GM21723 (cell line): ENCODE results near the gene GATA5.

Experiments used
- ATAC-seq: cut with Tn5 transposase; IDR thresholded peaks from one replicate; pipeline ENCODE4 v1.9.1; 2021; ENCODE audit warnings: mild to moderate bottlenecking, moderate library complexity; ENCODE audit not compliant: unreplicated experiment

GATA5 gene, protein sequence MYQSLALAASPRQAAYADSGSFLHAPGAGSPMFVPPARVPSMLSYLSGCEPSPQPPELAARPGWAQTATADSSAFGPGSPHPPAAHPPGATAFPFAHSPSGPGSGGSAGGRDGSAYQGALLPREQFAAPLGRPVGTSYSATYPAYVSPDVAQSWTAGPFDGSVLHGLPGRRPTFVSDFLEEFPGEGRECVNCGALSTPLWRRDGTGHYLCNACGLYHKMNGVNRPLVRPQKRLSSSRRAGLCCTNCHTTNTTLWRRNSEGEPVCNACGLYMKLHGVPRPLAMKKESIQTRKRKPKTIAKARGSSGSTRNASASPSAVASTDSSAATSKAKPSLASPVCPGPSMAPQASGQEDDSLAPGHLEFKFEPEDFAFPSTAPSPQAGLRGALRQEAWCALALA

DNA sequence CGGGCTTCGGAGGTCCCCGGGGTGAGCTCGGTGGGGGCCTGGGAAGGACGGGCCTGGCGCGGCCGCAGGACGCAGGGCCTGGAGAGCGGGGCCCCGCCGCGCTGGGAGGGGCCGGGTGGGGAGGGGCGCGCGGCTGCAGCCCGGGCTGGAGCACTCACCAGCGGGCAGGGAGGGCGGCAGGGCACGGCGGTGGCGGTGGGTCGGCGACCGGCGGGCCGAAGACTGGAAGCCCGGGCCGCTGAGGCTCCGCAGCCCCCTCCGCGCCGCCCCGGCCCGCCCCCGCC is at the start of gene GATA5:
Gene GATA5 (minus strand): TSS at position 224 of the 284 bp plus-strand sequence. CDS start 474 bp downstream, outside the sequence.
- no peak for ATAC-seq

DNA sequence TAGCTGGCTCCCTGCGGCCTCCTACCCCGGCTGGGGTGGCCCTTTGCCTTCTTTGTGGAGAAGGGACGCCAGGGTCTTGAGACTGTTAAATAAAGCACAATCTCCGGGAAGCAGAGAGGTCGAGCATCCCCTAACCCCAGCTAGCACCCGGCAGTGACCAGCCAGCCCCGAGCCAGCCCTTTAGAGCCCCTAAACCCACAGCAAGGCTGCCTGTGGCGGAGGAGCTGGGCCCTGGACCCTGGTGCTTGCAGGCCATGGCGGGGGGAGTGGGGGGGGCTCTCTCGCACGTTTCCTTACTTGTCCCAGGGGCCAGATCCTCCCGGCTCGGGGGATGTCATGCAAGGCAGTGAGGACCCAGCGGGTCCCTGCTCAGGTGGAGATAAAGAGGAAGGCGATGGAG is 49.2 kb upstream of the GATA5 start:
- ATAC-seq, result no peak

DNA sequence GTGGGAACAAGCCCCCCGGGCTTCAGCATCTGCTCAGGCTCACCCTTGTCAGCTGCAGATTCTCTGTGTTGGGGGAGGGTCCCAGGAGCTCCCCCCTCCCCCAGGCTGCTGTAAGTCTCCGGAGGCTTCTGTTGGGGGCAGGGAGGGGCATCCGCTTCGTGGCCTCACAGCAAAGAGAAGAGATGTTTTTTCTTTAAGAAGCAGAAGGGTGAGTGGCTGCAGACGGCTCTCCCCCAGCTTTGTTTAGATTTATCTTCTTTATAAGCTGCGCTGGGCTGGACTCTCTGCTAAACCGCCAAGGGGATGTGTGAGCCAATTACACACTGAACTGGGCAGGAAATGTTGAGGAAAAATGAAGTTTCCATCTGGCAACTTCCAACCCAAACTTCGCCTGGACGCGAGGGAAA is 48.7 kb upstream of the GATA5 start:
- ATAC-seq, result no peak

DNA sequence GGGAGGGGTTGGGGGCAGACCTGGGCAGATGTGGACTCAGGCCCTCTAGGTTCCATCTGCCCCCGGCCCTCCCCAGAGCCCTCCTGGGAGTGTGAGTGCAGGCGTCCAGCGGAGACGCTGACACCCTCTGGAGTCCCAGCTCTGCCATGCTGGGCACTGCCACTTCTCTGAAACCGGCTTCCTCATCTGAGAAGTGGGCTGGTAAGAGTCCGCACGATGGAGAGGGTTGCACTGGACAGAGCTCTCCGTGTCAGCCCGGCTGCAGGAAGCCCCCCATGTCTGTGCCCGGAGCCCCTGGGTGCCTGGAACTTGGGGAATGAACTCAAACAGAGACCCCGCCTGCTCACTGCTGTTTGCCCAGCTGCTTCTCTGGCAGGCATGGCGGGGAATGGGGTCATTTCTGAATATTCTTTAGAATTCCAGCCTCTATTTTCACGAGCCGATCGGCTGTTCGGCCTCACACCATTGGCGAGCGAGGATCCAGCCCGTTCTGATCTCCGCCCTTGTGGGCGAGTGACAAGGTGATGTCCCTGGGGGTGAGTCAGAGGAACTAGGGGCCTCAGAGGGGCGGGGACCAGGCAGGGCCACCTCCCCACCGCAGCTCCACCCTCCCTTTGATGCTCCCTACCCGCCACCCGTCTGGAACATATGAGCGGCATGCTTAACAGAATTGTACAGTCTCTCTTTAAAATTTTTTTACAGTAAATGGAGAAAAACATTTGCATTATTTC is 47.8 kb upstream of the GATA5 start:
- no peak for ATAC-seq

DNA sequence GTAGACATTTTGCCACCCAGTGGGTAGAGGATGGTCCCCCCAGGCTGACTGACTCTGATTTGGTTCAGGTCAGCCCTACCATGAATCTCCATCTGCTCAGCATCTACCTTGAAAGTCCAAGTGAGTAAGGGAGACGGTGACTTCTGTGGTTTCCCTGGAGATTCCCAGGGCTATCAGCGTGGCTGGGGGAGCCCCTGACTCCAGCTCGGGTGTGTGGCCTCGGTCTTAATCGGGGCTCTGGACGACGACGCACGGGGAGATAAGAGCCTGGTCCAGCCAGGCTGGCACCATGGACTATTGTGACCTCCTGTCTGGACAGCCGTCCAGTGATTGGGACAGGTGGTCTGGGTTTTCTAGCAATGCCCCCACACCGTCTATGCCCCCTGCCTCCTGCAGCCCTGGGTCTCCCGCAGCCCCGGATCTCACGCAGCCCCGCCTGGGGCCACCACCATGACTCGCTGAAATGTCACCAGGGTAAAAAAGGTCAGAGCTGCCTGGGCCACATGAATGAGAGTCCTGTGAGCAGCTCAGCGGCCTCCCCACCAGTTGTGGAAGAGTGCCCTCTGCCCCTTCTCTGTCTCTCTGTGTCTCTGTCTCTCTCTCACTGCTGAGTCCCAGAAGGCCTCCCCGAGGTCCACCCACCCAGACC is 47.1 kb upstream of the GATA5 start:
- ATAC-seq, result no peak

DNA sequence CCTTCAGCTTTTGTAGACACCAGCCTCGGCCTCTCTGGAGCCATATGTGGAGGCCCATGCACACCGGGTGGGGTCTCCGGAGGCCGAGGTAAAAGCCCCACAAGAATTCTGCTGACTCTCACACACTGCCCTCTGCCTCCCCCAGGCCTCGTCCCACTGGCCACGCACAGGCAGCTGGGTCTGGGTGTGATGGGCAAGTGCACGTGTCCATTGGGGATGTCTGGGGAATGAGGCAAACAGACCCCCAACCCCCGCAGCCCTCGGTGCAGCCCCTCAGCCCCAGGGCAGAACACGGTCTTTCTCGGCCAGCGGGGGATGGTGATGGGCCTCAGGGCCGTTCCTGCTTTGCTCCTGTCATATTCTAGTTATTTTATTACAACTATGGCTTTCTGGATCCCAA is 44.0 kb upstream of the GATA5 start:
- no peak for ATAC-seq

DNA sequence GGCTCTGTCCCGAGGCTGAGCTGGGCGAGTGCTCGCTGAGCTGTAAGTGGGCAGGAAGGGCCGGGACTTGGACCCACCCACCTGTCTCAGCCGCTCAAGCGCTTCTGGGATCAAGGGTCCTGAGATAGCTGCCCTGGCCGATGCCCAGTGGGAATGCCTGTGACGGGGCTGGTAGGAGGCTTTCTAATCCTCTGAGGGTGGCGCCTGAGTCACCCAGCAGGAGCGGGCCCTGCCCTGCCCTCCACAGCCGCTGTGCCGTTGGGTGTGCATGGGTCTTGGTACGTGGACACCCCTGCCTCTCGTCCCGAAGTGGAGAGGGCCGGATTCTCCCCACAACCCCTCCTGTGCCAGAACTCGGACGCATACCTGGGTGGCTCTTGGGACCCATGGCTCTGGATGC is 43.1 kb upstream of the GATA5 start:
- no peak for ATAC-seq

DNA sequence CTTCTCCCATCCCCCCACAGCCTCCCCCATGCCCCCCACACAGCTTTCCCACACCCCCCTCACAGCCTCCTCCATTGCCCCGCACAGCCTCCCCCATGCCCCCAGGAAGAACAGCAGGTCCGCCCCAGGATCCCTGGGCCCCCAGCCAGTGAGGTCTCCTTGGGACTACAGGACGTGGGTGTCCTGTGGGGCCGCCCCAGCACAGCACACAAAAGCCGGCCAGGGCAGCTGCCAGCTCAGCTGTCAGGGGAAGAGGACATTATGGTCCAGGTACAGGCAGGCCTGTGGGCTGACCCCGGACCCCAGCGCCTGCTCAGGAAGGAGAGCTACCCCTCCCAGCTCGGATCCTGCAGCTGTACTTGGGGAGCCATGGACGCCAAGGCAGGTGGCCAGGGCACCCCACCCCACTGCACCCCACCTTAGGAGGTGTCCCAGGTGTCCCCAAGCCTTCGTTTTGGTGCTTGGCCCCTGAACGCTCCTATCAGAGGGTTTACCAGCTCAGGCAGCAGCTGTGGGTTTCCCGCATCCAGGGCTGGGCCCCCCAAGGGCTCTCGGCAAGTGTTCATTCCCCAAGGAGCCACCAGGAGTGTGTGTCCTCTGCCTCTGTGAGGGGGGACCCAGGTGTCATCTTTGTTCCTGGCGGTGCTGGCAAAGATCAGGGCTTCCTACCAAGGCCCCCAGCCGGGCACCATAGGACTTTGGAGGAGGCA is 42.3 kb upstream of the GATA5 start:
- ATAC-seq, result no peak

DNA sequence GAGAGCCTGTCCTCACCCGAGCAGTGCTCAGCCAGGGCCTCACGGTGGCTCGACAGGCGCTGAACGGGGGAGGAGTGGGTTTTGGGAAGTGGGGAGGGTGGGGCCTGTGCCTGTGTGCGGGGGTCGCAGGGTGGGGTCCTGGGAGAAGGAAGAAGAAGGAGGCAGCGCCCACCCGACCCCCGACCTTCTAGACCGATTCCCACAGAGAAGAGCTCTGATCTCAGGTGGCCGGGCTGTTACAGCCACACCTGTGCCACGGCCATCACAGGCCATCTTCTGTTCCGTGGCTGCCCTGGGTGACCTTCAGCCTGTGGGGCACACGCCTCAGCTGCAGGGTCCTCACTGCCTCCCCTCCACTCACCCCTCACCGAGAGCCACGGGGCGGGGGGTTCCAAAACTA is 41.4 kb upstream of the GATA5 start:
- ATAC-seq, result no peak

DNA sequence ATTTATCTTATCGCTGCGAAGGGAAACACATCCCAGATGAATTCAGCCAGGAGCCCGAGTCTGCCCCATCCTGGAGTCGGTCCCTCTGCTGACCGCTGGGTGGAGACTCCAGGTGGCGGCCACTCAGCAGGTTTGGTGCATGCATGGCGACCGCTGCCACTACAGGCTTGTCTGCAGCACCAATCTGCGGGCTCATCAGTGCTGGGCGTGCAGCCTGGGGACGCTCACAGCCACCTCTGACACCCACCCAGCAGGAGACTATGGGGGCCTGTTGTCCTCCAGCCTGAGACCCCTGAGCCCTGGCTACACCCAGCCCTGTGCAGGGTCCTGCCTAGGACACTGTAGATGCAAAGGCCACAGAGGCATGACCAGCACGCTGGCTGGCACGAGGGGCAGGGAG is 40.5 kb upstream of the GATA5 start:
- ATAC-seq, result no peak

DNA sequence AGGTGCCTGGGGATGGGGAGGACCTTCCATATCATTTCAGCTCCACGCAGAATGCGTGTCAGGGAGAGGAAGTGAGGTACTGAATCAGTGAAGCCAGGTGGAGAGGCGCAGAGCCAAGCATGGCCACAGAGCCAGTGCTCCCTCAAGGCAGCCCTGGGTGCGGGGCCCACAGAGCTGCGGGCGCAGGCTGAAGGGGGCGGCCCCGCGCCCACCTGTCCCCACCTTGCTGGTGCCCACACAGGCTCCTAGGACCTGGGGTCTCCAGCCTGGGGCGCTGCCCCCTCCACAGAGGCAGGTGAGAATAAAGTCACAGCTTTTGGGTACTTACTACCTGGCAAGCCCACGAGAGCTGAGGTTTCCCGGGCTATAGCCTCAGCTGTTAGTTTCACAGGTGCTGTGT is 40.0 kb upstream of the GATA5 start:
- ATAC-seq, result no peak

DNA sequence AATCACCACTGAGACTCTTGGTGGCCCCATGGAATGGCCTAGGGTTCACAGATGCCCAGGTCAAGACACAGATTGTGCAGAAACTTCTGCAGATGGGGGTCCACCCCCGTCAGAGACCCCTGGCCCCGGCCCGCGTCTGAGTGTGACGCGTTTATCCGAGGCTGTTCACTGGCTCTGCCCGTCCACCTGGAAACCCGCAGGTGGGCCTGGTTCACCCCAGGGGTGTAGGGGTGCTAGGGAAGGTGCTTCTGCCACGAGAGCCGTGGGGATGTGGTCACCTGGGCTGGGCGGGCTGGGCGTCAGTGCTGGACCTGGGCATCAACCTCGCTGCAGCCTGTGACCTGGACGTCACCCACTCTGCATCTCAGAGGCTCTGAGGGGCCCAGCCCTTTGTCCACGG is 39.5 kb upstream of the GATA5 start:
- ATAC-seq, result no peak

DNA sequence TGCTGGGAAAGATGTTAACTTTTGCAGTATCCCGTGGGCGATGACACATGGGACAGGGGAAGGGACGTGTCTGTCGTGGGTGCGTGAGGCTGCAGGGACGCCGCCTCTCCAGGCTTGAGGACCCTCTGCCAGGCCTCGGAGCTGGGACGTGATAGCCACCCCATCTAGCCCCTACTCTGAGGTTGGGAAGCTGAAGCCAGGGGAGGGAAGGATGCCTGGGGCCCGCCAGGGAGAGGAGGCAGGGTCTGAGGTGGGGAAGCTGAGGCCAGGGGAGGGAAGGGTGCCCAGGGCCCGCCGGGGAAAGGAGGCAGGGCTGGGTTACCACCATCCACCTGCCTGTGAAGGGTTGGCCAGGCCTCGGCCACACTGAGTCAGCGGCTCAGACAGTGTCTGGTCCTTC is 38.2 kb upstream of the GATA5 start:
- no peak for ATAC-seq

DNA sequence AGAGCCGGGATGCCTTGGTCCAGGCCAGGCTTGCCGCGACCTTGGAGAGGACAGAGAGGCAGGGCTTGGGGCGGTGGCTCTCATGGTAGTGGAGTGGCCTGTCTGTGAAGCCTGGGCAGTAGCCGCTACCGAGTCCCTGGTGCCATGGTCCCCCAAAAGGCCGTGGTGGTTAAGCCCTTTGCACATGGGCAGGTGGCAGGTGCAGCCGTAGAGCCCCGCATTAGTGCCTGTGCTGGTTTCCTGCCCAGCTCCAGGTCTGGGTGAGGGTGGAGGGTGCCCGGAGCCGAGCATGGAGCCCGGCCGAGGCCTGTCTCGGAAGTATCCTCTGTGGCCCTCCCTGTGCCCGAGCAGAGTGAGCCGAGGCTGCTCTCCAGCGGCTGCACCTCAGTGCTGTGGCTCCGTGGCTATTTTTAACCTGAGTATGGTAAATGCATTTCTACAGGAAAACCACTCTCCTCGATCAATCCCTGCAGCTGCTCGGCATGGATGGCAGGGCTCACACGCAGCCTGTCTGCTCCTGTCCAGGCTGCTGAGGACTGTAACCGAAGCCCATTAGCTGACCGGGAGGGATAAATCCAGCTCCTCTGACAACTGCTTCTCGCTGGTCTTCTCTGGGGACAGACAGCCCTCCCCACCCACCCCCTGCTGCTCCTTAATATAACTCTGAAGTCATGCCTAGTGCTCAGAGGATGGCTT is 36.3 kb upstream of the GATA5 start:
- no peak for ATAC-seq

DNA sequence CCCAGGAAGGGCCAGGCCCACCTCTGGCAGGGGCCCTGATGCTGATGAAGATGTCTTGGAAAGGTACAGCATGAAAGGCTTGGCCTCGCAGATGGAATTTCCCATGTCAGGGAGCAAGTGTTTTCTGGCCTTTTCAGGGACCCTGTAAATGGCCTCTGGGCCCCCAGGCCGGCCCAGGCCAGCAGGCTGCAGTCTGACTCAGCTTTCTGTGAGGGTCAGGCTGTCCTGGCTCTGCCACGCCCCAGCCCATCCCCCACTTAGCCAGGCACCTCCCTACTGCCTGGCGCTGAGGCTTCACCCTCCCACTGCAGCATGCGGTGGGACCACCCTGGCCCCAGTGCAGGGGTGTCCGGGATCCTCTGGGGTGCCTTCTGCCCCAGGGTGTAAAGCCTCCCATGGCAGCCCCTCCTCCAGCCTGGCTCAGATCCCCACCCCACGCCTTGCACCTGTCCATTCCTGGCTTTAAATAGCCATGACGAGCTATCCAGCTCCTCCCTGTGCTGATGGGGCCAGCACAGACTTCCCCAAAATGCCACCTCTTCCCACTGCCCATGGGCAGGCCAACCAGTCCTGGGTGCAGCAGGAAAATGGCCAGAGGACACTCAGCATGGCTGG is 35.6 kb upstream of the GATA5 start:
- no peak for ATAC-seq

DNA sequence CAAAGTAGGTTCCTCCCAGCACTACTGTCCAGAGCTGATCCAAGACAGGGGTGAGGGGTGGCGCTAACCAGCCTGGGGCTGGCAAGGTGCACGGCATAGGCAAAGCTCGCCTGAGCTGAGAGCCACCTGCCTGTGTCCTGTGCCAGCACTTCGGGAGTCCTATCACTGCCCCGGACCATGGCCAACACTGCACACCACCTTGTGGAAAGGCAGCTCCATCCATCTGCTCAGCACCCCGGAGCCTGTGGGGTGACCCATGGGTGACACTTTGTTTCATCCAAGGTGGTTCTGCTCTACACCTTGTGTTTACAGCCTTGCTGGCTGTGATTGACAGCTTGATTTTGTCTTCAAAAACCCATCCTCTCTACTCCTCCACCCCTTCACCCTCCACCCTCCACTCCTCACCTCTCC is 32.9 kb upstream of the GATA5 start:
- no peak for ATAC-seq

DNA sequence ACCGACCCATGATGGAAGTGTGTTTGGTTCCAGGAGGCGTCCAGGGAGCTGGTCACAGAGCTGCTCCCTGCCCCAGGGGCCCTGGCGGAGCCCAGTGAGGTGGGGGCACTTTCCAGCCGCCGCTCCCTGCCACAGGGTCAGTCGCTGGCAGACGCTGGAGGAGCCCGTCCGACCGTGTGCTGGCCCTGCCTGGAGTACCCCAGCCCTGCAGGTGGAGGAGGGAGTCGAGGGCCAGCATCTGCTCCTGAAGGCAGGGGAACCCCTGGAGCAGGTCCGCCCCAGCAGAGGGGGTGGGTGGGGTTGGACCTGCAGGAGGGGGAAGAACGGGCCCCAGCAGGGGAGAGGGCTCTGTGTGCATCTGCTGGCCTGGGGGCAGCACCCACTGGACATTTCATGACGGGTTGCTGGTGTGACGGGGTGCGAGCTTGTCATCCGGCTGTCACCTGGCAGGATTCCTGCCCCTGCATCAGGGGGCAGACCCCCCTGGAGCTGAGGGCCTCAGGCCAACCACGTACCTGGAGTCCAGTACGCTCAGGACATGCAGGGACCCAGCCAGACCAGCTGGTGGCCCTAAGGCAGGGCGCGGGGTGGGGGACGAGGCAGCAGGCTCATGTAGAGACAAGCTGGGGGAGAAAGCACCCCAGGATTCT is 32.3 kb upstream of the GATA5 start:
- no peak for ATAC-seq

DNA sequence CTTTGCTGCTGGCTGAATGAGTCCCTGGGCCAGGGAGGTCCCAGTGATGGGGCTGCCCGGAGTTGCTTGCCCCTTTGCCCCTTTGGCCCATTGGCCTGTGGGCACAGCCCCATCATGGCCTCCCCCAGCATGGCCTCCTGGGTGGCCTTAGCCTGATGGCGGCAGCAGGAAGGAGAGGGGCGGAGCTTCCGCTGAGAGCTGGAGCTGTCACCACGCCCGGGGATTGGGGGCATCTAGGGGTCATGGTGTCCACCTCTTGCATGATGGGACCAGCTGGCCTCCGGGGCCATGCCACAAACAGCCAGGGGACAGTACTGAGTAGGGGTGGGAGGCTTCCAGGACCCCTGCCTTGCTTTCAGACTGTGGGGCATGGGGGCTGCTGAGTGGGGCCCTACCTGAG is 31.5 kb upstream of the GATA5 start:
- ATAC-seq, result no peak

DNA sequence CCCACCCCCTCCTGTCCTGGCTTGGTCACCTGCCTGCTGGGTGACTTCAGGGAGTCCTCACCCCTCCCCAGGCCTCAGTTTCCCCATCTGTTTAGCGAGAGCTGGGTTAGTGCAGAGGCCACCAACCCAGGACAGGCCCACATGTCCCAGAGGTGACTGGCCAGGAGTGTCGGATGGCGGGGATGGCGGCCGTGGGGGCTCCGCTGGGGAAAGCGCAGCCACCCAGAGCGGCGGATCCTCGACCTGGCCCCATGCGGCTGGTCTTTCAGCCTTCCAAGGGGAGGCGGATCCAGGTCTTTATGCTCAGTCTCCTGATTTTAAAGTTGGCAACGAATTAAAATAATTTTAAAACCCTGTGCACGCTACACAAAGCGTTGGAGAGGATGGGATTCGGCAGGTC is 31.0 kb upstream of the GATA5 start:
- no peak for ATAC-seq

DNA sequence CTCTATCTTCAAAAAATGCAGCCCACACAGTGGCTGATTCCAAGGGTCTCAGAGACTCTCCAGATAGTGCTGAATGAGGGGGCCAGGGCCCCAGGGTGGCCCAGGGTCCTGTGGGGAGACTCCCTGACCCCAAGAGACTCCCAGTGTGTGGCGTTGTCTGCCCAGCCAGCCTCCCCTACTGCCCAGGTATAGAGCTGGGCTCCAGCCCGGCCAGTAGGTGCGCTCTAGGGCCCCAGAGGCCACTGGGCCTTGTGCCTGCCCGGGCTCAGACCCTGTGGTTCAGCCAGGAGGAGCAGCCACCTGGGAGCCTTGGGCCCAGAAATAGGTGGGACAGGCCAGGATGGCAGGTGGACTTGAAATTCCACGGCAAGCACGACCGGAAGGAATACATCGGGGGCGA is 30.3 kb upstream of the GATA5 start:
- no peak for ATAC-seq
